ENCODE data around the gene ARMC9.
"Not testable (repeated sequence)": the region's sequence is repeated elsewhere in the genome, so short reads cannot be mapped to it uniquely, and the experiment has no call there.

The ARMC9 gene

DNA sequence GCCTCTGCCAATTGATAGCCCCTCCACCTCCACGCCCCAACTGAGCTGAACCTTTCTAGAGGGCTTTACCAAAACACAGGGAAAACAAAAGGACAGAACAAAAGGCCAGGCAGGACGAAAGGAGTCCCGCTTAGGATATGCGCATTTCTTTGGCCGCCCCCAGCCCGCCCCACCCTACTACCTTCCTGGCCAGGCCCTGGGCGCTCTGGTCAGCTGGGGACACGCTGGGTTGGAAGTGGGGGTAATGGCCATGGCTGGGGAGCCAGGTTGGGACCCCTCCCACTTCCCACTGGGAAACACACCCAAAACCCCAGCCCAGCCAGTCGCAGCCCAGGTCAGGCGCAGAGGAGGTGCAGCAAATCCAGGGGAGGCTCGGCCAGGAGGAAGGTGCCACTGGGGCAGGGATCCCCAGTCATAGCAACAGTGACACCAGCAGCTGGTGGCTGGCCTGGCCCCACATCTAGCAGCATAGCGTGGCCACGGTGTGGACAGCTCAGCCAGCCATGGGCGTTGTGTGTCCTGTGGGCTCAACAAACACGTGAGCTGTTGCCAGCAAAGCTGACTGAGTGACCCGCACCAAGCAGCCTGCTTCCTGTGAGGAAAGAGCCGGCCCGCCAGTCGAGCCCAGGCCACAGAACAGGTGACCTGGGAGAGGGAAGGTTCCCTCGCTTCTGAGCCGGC lies 172.5 kb downstream of the ARMC9 start:
- DNase-seq, result no peak

DNA sequence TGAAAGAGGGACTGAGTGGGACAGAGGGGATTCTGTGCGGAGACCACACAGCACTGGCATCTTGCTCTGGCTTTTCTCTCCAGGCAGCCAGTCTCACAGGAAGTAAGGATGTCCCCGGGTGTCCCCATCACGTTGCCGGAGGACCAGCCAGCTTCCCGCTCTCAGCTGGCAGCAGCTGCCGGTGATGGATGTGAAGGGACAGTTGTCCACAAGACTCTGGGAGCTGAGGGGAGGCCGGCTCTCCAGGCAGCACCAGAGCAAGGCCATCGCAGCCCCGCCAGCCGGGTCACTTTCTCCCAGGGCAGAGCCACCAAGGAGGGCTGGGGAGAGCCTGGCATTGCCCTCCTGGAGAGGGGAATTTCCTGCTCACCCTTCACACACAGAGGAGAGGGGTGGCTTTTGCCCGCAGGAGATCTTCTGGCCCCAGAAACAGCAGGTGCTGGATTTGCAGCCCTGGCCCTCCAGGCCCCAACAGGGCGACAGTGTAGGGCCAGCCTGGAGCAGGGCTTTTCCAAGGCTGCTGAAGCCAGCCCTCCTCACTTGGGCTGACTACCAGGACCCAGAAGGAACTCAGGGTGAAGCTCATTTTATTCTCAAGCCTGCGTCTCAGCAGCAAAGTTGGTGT lies 173.1 kb downstream of the ARMC9 start:
- DNase-seq, result no peak

DNA sequence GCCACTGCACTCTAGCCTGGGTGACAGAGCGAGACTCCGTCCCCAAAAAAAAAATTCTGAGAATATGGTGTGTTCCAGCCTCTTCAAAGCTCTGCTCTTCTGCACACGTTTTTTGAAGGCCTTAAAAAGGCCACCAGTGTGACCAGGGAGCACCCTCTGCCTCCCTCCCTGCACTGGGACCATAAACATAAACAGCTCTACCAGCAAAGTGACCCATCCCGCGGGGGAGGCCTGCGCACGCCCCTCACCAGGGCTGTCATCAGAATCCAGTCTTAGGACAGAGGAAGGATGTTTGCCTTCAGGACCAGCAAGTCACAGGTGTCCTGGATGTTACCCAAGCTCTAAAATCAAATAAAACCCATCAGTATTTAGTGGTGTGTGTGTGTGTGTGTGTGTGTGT lies 173.9 kb downstream of the ARMC9 start:
- DNase-seq, result no peak

GRCh38 chr2:231373184-231373583 lies 174.8 kb downstream of the ARMC9 start:
- no peak for DNase-seq

GRCh38 chr2:231373786-231374349 lies 175.4 kb downstream of the ARMC9 start:
- DNase-seq, result no peak

- no peak for DNase-seq
Measured at GRCh38 chr2:231374771-231375170, 176.3 kb downstream of the ARMC9 start.

- not testable (repeated sequence) for DNase-seq
Measured at GRCh38 chr2:231375994-231376615, 177.7 kb downstream of the ARMC9 start.

DNA sequence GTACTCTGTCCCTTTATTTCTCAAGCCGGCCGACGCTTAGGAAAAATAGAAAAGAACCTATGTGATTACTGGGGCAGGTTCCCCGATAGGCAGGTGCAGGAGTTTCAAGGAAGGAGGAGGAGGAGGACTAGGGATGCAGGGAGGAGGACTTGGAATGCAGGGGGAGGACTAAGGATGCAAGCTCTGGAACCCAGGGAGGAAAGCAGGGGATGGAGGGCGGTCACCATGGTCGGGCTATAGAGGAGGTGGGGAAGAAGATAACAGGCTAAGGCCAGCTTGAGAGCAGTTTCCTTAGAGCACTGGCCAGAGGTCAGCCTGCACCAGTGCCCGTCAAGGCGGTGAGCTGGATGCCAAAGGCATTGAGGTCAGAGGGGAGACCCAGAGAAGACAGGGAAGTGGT lies 178.4 kb downstream of the ARMC9 start:
- DNase-seq, result no peak

DNA sequence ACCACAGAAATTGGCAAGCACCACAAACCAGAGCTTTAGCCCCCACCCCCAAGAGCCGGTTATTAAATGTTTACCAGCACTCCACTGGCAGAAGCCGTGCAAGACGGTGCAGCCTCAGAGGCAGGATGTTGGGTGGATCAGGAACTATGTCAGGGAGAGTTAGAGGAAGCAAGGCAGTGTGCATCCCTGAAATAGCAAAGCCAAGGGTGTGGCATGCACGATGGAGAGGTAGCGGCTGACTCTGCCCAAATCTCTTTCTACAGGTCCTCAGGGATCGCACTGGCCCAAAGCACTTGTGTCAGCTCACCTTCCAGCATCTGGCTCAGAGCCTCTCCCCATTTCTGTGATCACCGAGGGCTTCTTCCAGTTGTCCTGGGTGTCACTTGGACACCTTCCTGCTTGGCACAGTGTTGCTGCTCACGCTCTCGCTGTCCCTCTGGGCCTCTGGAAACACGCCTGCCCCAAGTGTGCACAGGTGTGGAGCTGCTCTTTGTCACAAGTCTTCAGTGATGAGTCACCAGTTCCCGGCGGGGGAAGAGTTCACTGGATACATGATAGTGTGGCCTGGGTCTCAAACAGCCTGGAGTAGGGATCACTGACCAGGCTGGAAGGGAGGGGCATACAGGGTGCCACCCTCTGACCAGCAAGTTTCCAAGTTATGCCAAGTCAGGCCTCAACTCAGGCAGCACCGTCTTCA lies 179.7 kb downstream of the ARMC9 start:
- no peak for DNase-seq

- DNase-seq, result no peak
Measured at GRCh38 chr2:231379266-231380215, 181.1 kb downstream of the ARMC9 start.

DNA sequence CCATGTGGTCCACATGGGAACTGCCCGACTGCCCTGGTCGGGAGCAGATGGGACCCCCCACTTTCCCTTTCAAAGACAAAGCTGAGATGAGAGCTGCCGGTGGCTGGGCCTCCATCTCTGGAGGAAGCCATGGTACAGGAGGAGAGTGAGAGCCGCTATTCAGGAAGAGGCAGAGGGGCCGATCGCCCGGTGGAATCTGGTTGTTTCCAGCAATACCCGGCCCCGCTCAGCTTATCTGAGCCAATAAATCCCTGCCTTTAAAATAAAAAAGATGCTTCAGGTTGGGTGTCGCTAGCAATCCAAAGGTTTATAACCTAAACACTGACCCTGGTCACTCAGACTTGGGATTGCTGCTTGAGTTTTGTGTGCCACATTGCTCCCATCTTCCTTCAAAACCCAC lies 181.9 kb downstream of the ARMC9 start:
- DNase-seq, result no peak

- no peak for DNase-seq
Measured at GRCh38 chr2:231380991-231381847, 182.8 kb downstream of the ARMC9 start.

- no peak for DNase-seq
Measured at GRCh38 chr2:231382116-231382515, 183.7 kb downstream of the ARMC9 start.

DNA sequence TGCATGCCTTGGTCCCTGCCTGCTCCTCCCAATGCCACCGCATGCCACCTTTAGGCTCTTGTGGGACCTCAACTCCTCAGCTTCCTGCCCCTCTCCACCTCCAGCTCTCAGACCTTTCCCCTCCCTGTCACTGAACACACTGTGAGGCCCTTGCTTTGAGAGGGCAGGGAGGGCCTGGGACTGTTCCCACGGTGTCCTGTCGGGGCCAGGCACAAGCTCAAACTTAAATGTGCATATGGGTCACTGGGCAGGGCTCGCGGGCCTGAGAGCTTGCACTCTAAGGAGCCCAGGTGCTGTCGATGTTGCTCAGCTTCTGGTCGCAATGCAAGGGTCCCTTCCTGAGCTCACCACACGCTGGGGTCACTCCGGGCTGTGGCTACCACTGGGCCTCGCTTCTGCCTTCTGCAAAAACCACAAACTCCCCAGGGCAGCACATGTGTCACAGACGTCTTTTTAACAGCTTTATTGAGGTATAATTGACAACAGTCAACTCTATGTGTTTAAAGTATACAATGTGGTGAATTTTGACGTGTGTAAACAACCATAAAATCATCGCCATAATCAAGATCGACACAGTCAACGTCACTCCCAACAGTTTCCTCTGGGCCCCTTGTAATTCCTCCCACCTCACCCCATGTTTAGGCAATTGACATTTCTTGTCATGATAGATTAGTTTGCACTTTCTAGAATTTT lies 185.1 kb downstream of the ARMC9 start:
- DNase-seq, result no peak

DNA sequence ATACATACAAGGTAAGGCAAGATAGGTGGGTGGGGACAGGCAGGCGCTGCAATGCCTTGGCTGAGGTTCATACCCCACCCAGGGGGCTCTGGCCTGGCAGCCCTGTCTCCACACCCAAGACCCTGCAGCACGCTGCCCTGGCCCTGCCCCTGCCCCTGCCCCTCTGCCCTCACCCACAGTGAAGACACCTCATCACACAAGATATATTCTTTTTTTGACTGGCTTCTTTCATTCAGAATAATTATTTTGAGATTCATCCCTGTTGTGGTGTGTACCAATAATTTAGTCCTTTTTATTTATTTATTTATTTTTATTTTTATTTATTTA lies 185.6 kb downstream of the ARMC9 start:
- no peak for DNase-seq

DNA sequence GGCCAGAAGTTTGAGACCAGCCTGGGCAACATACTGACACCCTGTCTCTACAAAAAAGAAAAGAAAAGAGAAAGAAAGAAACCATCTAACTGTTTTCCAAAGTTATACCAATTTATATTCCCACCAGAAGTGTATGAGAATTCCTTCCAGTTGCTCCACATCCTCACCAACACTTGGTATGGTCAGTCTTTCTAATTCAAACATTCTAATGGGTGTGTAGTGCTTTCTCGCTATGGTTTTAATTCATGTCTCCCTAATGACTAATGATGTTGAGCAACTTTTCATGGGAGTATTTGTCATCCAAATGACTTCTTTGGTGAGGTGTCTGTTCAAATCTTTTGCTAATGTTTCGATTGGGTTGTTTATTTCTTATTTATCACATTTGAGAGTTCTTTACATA lies 186.5 kb downstream of the ARMC9 start:
- DNase-seq, result no peak

DNA sequence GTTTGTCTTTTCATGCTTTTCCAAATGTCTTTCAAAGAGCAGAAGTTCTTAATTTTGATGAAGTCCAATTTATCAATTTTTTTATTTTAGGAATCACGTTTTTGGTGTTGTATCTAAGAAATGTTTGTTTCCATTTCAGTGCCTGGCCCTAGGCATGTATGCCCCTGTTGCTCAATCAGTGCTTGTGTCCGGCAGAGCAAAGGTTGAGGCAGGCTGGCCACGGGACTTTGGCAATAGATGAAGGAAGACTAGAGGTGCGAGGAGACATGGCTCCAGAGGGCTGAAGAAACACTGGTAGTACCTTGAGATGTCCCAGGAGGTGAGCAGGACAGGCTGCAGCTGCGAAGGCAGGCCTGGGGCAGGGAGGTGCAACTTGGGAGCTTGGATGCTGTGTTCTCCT lies 187.0 kb downstream of the ARMC9 start:
- no peak for DNase-seq

GRCh38 chr2:231386446-231386845 lies 188.0 kb downstream of the ARMC9 start:
- no peak for DNase-seq

GRCh38 chr2:231387904-231388724 lies 189.7 kb downstream of the ARMC9 start:
- no peak for DNase-seq
